Effector CD8-positive, alpha-beta T cell (primary cell): ENCODE results near the gene SYT14.
"Not testable (repeated sequence)": the region's sequence is repeated elsewhere in the genome, so short reads cannot be mapped to it uniquely, and the experiment has no call there.

Experiments
- DNase-seq: peaks from one replicate; lab custom pipeline; 2025; lab: John Stamatoyannopoulos, UW

Gene SYT14

DNA sequence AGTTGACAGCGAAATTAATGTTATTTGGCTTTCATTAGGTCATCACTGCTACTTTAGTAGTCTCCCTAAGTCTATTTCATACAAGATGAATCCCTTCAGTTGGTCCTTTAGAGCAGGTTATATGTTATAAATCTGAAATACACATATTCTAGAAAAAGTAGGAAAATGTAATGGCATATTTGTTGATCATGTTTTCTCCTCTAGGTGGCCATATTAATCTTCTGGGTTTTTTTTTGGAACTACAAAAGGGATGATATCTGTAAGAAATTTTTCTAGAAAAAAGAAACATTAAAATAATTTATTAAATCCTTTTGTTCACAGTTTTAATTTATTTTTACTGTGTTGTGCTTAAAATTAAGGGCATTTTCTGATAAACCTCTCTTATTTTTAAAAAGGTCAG lies 87.9 kb downstream of the SYT14 start:
- DNase-seq: no peak

DNA sequence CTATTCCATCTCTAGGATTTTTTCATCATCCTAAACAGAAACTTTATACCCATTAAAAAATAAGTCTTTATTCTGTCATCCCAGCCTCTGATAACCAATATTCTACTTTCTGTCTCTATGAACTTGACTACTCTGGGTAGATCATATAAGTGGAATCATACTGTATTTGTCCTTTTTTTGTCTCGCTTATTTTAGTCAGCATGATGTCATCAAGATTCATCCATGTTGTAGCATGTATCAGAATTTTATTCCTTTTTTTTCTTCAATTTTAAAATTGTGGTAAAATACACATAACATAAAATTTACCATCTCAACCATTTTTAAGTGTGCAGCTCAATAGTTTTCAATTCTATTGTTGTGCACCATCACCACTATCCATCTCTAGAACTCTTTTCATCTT lies 90.0 kb downstream of the SYT14 start:
- no peak for DNase-seq

DNA sequence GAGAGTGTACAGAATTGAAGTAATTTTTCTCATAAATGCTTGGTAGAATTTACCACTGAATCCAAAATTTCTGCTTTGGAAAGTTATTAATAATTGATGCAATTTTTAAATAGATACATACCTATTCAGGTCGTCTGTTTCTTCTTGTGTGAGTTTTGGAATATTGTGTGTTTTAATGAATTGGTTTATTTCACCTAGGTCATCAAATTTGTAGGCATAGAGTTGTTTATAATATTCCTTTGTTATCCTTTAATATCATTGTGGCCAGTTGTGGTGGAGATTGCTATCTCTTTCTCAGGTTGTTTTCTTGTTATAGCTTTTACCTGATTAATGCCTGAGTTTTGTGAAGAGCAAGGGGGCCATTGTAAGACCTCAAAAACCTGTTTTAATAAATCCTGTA lies 93.5 kb downstream of the SYT14 start:
- no peak for DNase-seq

DNA sequence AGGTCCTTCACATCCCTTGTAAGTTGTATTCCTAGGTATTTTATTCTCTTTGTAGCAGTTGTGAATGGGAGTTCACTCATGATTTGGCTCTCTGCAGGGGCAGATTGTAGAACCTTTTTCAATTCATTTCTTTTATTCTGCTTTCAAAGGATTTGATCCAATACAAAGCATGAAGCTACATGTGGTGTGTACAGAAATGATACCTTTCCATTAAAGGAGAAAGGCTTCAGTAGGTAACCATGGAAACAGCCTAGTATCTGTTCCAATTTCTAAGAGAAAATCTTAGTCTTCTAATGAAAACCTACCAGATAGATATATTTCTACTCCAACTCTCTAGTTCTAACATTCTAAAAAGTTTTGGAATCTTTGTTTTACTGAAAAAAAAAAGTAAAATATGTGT lies 105.0 kb downstream of the SYT14 start:
- DNase-seq: no peak

DNA sequence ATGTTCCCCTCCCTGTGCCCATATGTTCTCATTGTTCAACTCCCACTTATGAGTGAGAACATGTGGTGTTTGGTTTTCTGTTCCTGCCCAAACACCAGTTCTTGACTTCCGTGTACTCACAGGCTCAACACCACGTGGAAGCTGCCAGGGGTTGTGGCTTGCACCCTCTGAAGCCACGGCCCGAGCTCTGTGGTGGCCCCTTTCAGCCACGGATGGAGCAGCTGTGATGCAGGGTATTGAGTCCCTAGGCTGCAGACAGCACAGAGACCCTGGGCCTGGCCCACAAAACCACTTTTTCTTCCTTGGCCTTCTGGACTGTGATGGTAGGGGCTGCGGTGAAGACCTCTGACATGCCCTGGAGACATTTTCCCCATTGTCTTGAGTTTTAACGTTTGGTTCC lies 111.6 kb downstream of the SYT14 start:
- no peak for DNase-seq

DNA sequence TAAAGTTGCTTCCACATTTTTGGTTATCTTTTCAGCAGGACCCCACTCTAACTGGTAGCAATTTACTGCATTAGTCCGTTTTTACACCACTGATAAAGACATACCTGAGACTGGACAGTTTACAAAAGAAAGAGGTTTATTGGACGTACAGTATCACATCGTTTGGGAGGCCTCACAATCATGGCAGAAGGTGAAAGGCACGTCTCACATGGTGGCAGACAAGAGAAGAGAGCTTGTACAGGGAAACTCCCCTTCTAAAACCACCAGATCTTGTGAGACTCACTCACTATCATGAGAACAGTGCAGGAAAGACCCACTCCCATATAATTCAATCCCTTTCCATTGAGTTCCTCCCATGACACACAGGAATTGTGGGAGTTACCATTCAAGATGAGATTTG lies 112.5 kb downstream of the SYT14 start:
- DNase-seq: not testable (repeated sequence)

DNA sequence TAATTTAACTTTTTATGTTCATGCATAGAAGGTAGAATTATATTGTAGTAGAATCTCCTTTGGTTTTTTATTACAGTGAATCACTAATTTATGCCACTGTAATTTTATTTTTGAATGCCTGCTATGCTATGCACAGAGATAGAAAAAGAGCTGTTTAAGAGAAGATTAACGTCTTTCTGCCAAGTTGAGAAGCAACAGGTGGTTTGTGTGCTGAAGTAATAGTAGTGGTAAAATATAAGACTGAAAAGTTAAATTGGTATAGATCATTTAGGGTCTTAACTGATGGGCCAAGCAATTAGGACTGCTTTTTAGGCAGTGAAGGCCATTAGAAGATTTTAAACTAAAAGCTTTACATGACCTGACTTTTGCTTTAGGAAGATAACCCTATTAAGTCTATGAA lies 115.1 kb downstream of the SYT14 start:
- no peak for DNase-seq

DNA sequence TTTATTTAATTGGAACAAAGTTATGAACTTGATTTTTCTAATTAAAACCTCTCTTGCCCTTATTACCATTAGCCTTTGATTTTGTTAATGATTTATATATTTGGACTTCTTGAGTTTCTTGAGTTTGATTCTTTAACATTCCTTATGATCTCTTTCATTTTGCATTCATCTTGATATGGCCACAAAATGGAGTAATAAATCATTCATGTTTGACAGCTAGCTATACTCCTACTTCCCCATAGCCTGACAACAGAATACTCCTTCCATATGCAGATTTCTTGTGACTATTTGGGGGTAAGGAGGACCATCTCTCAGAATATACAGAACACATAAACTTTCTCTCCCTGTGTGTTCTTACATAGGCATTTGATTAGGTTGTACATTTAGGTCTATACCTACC lies 119.6 kb downstream of the SYT14 start:
- no peak for DNase-seq

DNA sequence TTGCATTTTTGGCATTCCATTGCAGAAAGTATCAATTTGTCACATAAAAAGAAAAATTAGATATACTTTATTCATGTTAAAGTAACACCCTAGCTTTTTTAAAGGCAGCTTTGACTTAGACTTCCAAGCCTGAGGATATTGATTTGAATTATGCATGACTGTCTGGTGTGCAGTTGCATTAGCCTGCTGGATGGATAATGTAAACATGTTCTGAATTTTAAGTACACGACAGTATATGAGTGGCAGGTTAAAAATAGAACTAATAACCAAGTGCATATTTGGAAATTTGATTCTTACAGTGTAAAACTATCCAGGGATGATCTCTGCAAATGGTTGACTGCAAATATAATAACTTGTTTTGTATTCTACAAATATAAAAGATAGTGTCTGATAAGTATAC lies 124.0 kb downstream of the SYT14 start:
- DNase-seq: no peak

DNA sequence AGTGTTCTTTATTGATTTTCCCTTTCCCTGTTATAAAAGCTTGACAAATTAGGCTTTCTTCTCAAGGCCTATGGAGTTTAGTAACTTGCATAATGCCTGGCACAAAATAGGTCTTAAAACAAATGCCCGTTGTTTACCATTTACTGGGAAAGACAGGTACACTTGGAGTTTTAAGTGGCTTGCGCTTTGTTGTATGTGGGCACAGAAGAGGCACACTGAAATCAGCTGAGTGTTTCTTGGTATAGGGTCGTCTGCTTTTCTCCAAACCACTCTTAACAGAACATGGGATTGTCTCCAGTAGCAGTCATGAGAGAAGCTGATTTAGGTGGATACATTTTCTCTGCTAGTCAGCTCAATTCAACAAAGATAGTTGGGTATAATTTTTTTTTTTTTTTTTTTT lies 132.5 kb downstream of the SYT14 start:
- no peak for DNase-seq

DNA sequence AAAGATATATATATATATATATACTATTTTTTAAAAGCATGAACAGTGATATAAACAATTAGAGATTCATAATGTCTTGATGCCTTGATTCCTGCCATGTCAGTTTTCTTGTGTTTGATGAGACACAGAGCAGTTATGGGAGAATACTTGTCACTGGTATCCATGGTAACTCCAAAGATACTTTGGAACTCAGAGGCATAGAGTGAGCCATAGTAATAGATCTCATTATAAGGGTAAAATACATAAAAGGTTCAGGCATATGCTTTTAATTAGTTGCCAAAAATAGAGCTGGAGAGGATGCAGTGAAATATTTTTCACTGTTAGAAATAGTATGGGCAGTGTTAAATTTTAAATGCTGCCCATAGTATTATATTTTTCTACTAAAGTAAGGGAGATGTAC lies 134.1 kb downstream of the SYT14 start:
- no peak for DNase-seq

DNA sequence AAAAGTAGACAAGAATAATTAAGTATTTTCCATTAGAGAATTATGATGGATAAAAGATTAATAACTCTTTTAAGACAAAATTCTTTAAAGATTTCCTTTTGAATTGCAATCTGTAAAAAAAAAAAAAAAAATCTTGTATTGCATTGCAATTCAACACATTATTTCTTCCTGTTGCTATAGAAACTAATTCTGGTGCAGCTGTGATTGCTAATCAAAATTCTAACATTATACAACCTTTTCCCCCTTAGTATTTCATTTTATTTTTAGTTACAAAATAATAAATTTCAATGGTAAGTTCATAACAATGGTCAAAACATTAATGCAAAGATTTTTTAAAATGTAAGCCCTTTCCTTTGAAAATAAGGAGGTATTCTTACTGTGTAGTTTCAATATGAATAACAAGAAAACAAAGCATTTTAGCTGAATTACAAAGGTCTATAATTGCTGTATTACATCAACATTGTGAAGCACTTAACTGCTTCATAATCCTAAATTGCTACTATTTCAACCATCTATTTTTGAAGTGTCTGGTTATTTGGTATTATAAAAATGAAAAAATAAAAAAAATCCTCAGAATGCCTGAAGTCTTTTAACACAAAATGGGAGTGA lies 135.0 kb downstream of the SYT14 start:
- no peak for DNase-seq

DNA sequence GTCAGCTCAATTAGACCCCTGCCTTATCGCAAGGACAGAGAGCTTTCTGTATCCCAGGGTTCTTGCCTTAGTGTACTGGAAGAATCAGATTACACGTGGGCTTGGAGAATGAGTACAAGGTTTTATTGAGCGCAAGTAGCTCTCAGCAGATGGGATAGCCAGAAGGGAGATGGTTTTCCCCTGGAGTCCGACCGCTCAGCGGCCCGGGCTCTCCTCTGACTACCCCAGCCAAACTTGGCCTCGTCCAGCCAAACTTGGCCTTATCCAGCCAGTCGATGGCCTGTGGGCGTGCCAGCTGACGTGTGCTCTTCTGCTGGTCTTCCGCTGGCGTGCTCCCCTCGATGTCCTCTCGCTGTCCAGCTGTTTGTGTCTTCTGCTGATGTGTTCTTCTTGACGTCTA lies 136.9 kb downstream of the SYT14 start:
- no peak for DNase-seq

DNA sequence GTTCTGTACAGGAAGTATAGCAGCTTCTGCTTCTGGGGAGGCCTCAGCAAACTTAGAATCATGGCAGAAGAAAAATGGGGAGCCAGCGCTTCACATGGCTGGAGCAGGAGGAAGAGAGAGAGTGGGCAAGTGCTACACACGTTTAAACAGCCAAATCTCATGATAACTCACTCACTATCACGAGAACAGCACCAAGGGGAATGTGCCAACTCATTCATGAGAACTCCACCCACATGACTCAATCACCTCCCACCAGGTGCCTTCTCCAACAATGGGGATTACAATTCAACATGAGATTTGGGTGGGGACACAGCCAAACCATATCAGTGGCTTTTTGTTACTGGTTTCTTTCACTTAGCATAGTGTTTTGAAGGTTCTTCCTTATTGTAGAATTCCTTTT lies 138.6 kb downstream of the SYT14 start:
- no peak for DNase-seq

DNA sequence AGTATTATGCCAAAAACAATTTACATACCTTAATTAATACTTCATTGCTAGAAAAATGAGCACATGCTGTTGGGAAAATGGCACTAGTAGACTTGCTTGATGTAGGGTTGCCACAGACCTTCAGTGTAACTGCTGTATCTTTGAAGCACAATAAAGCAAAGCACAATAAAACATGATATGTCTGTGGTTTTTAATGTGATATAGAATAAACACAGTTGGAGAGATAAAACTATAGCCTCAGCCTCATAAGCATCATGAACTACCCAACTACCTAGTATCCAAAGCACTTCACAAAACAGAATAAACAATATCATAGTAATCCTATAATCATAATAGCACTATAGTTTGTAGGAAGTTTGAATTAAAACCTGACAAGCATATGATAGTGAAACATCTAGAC lies 143.5 kb downstream of the SYT14 start:
- DNase-seq: no peak

DNA sequence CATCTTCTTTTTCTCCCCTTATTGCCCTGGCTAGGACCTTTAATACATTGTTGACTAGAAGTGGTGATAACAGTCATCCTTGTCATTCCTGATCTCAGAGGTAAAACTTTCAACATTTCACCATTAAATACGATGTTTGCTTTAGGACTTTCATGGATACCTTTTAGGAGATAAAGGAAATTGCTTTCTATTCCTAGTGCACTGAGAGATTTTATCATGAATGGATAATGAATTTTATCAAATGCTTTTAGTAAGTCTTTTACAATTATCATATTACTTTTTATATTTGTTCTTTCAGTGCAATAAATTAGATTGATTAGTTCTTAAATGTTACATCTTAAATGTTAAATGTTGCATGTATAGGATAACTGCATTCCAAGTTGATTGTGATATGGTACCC lies 147.3 kb downstream of the SYT14 start:
- no peak for DNase-seq

DNA sequence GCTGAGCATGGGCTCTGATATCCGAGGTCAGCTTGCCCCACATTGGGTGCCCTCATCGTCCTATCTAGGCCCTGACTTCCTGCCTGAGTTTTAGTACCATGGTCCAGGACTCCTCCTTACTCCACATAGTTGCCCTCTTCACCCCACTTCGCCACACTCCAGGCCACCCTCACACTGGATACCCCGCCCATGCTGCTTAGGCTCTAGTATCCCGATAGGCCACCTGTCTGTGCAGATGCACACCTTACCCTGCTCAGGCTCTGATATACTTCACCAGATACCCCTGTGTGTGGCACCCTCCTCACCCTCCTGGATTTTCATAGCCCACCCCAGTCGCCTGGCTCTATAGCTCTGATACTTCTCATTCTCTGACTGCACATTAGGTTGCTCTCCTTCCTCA lies 149.0 kb downstream of the SYT14 start:
- DNase-seq: no peak

DNA sequence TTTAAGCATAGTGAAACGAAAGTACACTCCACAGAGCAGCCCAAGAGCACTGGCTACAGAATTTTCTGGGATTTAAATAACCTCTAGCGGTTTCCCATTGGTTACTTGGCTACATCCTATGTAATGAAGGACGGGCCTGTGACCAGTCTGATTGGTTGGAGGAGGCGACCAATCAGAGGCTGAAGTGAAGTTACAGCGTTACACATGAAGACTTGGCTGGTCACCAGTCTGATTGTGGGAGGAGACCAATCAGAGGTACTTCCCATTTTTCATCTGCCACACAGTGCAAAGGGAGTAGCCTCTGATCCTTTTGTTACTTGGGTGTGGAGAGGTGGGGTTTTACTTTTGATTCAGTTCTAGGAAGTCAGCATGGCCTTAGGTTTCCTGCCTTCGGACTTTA lies 151.8 kb downstream of the SYT14 start:
- DNase-seq: no peak

DNA sequence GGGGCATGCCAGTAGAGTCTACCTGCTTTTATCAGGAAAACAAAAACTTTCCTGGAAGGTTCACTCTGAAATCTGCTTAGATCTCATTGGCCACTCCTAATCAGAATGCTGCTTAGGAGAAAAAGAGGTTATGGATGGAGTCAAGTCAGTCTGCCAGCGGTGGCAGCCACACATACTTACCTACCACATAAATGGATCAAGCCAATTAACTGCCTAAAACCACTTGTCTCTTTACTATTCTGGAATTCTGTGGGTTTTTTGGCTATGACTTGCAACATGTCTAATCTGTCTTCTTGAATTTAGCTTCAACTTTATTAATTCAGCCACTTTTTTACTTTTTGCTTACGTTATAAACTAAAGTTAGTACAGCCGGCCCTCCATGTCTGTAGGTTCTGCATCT lies 154.3 kb downstream of the SYT14 start:
- no peak for DNase-seq

DNA sequence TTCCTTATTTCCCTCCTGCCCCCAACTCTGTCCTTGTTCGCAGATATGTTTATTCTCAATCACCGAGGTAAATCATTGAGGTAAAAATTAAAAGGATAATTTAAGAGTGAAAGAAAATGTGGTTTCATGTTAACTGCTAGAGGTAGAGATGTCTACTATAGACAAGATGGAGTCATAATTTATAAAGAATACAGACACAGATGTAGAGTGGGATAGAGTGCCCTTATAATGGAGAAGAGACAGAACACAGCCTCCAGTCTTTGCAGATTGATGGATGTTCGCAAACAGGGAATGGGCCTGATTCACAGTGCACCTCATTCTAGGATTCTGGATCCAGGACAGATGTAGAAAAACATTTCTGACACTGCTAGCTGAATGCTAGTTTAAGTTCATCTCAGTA lies 155.4 kb downstream of the SYT14 start:
- no peak for DNase-seq

DNA sequence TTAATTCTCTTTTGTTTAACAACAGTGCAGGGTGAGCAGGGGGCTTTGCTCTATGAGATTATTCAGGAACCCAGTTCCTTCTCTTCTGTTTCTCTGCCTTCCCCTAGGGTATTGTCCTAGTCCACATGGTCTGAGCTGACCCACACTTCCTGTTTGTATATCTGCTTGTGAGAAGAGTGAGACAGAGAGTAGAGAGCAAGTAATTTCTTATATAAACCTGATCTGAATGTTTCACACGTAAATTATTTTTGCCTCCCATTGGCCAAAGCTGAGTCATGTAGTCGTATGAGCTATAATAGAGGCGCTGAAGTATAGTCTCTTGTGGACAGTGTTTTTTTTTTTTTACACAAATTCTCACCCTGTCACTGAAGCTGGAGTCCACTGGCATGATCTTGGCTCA lies 160.3 kb downstream of the SYT14 start:
- DNase-seq: no peak

DNA sequence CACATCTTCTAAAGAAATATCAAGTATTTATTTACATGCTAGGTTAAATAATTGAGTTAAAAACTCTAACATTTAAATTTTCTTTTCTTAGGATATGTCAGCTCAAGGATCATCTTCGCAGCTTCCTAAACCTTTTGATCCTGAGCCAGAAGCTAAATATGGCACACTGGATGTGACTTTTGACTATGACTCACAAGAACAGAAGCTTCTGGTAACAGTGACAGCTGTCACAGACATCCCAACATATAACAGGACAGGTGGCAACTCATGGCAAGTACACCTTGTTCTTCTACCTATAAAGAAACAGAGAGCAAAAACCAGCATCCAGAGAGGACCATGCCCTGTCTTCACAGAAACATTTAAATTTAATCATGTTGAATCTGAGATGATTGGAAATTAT lies 161.9 kb downstream of the SYT14 start:
- DNase-seq: no peak

DNA sequence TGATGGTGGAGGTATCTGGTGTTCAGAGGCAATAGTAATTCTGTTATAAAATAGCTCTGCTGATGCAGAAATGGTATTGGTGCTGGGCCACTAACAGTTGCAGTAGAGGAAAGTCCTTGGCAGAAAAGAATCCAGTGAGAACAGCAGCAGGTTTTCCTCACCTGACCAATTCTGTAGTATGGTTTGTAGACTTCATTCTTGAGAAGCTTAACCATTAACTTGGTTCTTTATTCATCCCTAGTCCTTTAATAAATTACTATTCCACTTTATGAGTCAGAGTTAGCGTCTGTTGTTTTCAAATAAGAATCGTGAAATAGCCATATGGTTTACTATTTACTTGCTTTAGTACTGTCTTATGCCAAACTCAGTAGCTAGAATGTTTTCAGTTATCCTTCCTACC lies 166.1 kb downstream of the SYT14 start:
- DNase-seq: no peak

DNA sequence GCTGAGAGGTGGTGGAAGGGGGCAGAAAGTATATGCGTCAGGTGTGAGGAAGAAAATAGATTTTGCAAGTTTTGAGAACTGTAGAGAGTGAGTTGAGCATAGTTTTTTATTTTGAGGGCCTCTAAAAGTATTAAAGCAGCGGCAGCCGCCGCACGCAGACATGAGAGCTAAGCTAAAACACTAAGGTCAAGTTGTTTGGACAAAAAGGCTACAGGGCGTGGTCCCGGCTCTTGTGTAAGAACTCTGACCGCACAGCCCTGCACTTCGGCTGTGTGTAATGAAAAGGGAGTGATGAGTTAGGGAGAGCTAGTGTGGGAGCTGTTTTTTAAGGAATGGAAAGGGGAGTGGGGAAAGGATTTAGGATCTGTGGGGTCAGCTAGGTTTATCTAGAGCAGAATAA lies 174.9 kb downstream of the SYT14 start:
- not testable (repeated sequence) for DNase-seq

DNA sequence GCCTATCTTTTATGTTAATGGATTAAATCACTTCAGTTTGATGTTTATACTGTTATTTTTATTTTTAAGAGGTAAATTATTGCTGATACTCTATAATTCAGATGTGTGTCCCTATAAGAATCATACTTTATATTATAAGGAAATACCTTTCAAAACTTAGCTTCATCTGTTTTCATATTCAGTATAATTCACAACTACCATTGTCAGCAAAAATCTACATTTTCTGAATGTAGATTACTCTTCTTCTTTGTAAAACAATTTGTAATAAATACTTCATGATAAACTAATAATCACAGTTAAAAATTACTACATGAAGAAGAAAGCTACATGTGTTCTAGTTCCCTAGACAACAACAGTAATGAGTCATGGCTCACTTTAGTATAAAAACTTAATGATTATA lies 179.2 kb downstream of the SYT14 start:
- no peak for DNase-seq
